T-helper 1 cell treated with Interleukin-12 subunit alpha and Interleukin-12 subunit beta and Interleukin-4 antibody, amounts not matched to agents 30 μg/mL and 1 μg/mL, for 36 hours (primary cell): ENCODE measurements around the gene ARFGAP2.

Experiments
- H3K27ac Mint-ChIP-seq: one replicate; pipeline ENCODE4 v1.8.0; 2021; ENCODE audit warnings: mild to moderate bottlenecking, mixed read lengths
- H3K27me3 Mint-ChIP-seq: one replicate; pipeline ENCODE4 v1.8.0; 2021; ENCODE audit warnings: low read depth, mixed read lengths
- H3K36me3 Mint-ChIP-seq: one replicate; pipeline ENCODE4 v1.8.0; 2021; ENCODE audit warnings: low read depth, mixed read lengths
- H3K4me1 Mint-ChIP-seq: one replicate; pipeline ENCODE4 v1.8.0; 2021; ENCODE audit warnings: low read depth, mixed read lengths
- H3K4me3 Mint-ChIP-seq: one replicate; pipeline ENCODE4 v1.8.0; 2021; ENCODE audit warnings: mild to moderate bottlenecking, moderate library complexity, mixed read lengths
- H3K9me3 Mint-ChIP-seq: one replicate; pipeline ENCODE4 v1.8.0; 2021; ENCODE audit warnings: mixed read lengths

The ARFGAP2 gene

DNA sequence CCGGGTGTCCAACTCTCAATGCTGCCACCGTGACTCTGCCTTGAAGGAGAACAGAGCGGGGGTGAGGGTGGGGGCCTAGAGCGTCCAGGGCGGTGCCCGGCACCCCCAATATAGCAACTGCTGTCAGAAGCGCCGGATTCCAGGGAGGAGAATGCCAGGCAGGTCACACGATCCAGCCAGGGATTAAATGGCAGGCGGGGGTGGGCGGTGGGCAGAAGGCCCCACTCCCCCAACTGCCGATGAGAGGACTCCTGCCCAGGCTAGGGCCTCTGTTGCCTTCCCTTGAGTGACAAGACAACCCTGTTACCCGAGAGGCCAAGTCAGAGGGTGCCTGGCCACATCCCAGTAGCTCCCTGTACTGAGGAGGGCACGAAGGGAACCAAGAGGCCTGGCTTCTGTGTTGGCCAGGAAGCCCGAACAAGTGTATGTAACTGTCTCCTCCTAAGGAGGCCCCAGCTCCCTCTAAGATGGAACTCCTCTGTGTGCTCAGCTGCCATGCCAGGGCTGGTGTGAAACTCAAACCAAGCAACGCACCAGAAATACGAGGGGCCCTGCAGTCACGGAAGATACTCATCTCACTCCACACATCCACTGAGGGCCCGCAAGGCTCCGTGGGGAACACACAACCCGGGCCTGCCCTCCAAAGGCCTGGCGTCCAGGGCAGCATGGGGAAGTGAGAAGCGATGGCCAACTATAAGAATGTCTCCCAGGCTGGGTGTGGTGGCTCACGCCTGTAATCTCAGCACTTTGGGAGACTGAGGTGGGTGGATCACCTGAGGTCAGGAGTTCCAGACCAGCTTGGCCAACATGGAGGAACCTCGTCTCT, 6.6 kb upstream of the ARFGAP2 start:
- no peak overlapping the region for H3K4me3 Mint-ChIP-seq
- H3K27ac Mint-ChIP-seq: no peak overlapping the region
- no peaks in the 10 kb centered on the region for H3K36me3 Mint-ChIP-seq
- peaks cover 10% of the 10 kb centered on the region for H3K4me1 Mint-ChIP-seq
- H3K9me3 Mint-ChIP-seq: no peaks in the 10 kb centered on the region
- peaks cover 20% of the 10 kb centered on the region for H3K27me3 Mint-ChIP-seq

DNA sequence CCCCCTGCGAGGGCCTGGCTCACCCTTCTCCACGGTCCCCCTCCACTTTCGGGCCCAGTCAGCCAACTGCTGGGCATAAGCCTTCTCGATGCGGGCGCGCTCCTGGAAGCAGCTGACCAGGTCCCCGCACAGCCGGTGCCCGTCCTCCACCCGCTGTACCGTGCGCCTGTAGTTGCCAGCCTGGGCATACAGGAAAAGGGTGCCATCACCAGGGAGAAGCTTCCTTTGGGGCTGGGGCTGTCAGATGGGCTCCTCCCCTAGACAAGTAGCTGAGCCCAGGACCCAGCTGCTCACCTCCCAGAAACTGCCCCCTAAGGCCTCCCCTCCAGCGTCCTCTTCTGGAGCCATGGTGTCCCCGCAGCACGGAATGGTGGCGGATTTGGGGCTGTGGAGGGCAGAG, 5.7 kb upstream of the ARFGAP2 start:
- Mint-ChIP-seq H3K4me3 (no peak overlapping the region), H3K27me3 (peaks cover 11% of the 10 kb centered on the region), H3K9me3 (no peaks in the 10 kb centered on the region), H3K27ac (no peak overlapping the region), H3K4me1 (peaks cover 15% of the 10 kb centered on the region), H3K36me3 (no peaks in the 10 kb centered on the region)

DNA sequence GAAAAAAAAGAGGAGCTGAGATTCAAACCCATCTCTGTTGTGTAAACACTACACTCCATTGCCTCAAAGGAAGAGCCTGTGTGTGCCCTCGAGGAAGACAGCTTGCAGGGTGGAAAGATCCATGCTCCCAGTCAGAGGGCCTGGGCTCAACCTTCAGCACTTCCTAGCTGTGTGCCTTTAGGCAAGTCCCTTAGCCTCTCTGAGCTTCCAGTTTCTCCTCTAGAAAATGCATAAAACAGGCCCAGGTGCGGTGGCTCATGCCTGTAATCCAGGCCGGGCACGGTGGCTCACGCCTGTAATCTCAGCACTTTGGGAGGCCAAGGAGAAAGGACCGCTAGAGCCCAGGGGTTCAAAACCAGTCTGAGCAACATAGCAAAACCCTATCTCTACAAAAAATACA, 4.6 kb upstream of the ARFGAP2 start:
- Mint-ChIP-seq H3K27ac (no peak overlapping the region), H3K36me3 (peaks cover 2% of the 10 kb centered on the region), H3K9me3 (no peaks in the 10 kb centered on the region), H3K4me1 (peaks cover 13% of the 10 kb centered on the region), H3K27me3 (peaks cover 5% of the 10 kb centered on the region), H3K4me3 (no peak overlapping the region)

DNA sequence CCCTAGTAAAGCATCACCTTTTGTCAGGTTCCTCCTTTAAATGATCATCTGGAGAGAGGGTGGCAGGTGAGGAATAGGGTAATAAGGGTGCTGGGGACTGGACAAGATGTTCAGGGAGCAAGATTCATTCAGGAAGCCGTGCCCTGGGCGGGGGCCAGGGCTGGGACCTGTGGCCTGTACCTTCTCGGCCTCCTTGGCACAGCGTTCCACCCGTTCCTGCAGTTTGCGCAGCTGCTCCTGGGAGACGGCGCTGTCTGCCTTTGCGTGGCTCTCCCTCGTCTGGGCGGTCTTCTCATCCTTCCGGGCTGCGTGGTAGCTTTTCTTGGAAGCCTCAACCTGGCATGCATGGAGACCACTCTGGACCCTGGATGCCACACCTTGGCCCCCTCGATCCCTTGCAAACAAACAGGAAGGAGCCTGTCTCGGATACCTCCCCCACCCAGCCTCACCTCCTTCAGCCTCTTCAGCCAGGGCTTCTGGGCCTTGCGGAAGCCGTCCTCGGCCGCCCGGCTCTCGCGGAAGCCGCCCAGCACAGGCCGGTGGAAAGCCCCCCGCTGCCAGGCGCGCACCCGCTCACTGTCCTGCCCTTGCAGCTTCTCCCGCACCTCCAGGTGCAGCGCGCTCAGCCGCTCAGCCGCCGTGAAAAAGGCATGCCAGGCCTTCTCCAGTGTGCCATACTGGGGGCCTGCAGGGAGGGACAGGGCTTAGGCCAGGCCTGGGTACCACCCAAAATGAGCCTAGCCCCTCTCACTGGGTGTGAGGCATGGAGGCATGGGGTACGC, 3.5 kb upstream of the ARFGAP2 start:
- Mint-ChIP-seq H3K27ac (no peak overlapping the region), H3K9me3 (no peaks in the 10 kb centered on the region), H3K36me3 (peaks cover 2% of the 10 kb centered on the region), H3K4me3 (no peak overlapping the region), H3K4me1 (peaks cover 22% of the 10 kb centered on the region), H3K27me3 (peaks cover 5% of the 10 kb centered on the region)

DNA sequence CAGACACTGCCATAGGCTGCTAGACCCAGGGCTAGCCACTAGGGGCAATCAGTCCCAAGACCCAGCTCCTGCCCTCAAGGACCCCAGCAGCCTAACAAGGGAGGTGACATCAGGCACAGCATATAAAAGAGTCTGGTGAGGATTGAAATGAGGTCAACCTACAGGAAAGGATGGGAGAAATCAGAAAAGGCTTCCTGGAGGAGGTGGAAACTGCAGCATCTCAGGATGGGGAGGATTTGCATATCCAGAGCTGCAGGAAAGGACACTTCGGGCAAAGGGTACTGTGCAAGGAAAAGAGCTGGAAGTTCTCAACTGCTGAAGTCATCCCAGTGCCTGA, 2.9 kb upstream of the ARFGAP2 start:
- Mint-ChIP-seq H3K27ac (no peak overlapping the region), H3K27me3 (peaks cover 5% of the 10 kb centered on the region), H3K9me3 (no peaks in the 10 kb centered on the region), H3K36me3 (peaks cover 2% of the 10 kb centered on the region), H3K4me1 (peaks cover 22% of the 10 kb centered on the region), H3K4me3 (no peak overlapping the region)

DNA sequence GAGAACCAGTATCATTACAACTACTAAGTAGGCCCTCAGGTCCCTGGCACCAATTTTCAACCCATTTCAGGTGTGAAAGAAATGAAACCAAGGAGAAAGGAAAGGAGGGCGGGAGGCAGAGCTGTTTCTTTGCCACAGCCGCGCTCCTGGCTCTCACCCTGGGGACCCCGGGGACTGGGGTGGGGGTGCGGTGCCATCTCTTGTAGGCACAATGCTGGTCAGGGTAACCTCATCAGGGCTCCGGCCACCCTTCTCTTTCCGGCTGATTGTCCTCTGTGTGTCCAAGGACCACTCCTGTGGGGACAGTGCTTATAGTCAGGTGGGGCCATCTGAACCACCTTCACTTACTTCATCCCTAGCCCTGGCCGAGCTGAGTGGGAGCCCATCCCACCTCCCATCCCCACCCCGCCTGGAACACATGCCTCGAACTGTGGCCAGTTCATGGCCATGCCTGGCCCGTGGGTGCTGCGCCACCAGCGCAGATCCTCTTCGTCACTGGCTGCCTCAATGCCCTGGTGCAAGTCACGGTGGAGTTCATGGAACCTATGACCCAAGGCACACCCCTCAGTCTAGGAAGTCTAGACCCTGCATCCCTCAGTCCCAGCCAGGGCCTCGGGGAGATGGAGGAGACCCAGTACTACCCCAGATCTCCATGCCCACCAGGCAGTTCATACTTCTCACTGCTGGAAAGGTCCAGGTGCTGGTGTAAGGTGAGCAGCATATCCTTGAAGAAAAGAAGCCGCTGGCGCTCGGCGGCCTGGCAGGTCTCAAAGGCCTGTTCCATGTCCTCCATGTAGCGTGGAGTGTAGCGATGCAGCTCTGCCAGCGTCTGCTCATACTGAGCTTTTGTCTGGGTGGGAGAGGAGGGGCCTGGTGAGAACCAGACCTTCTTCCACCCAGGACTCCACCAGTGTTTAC, 2.3 kb upstream of the ARFGAP2 start:
- Mint-ChIP-seq H3K27ac (no peak overlapping the region), H3K9me3 (no peaks in the 10 kb centered on the region), H3K4me1 (peaks cover 23% of the 10 kb centered on the region), H3K27me3 (peaks cover under 1% of the 10 kb centered on the region), H3K4me3 (no peak overlapping the region), H3K36me3 (peaks cover 2% of the 10 kb centered on the region)

DNA sequence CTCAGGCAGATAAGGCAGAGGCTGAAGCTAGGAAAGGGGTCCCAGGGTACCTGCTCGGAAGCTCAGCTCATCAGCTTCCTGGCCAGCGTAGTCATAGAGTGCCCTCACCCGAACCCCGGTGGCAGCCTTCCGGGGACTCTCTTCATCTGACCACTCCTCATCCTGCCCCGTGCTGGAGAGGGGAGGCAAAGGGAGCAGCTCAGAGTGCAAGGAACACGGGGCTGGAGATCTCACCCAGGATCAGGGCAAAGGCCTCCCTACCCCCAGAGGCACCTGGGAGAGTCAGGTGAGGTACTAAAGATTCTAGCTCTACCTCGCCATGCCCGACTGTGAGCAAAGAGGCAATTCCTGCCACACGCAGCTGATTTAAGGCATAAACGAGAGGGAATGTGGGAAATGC, 1.6 kb upstream of the ARFGAP2 start:
- H3K4me3 Mint-ChIP-seq: no peak overlapping the region
- H3K36me3 Mint-ChIP-seq: peaks cover 5% of the 10 kb centered on the region
- no peaks in the 10 kb centered on the region for H3K27me3 Mint-ChIP-seq
- no peak overlapping the region for H3K27ac Mint-ChIP-seq
- H3K9me3 Mint-ChIP-seq: no peaks in the 10 kb centered on the region
- peaks cover 28% of the 10 kb centered on the region for H3K4me1 Mint-ChIP-seq

DNA sequence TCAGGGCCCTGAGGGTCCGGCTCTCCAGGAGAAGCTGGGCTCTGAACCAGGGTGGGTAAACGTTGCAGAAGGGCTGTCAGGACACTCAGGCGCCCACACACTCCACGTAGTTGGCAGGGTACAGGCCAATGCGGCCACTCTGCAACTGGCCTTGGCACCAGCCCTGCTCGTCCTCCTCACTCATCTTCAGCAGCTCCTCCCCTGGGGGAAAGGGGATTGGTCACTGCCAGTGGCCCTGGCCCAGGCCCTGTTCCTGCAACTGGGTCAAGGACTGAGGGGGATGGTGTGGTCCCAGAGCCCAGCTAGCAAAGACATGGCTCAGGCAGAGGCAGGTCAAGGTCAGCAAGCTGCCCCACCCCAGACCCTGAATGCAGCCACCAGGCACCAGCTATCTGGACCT, 1.2 kb upstream of the ARFGAP2 start:
- H3K27ac Mint-ChIP-seq: peak overlapping the region; percentile 99
- H3K4me1 Mint-ChIP-seq: peaks cover 29% of the 10 kb centered on the region
- peak overlapping the region; percentile 97 for H3K4me3 Mint-ChIP-seq
- no peaks in the 10 kb centered on the region for H3K27me3 Mint-ChIP-seq
- peaks cover 9% of the 10 kb centered on the region for H3K36me3 Mint-ChIP-seq
- H3K9me3 Mint-ChIP-seq: no peaks in the 10 kb centered on the region

DNA sequence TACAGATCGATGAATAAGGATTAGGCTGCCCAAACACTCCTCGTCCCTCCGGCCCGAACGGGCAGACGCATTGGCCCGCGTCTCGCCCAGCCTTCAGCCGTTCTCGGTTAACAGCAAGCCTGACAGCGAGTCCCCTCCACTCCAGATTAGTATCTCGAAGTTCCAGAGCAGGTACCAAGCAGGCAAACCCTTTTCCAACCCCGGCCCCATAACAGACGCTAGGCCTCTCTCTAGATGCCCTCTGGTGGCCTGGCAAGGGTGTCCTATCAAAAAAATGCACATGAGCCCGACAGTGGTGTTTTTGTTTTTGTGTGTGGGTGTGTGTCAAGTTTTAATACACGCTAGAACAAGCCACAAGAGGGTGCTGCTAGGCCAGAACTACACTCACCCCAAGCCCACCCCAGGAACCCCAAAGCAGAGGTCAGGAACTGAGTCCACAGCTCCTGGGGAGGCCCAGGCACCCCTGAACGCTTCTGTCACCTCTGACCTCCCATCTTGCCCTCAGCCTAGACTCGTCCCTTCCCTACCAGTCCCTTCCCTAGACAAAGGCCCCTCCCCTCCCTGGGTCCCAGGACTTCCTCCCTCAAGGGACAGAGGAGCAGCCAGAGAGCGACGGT, 658 bp upstream of the ARFGAP2 start:
- H3K27ac Mint-ChIP-seq: peak overlapping the region; percentile 99
- peaks cover 9% of the 10 kb centered on the region for H3K36me3 Mint-ChIP-seq
- H3K9me3 Mint-ChIP-seq: no peaks in the 10 kb centered on the region
- no peaks in the 10 kb centered on the region for H3K27me3 Mint-ChIP-seq
- H3K4me1 Mint-ChIP-seq: peaks cover 32% of the 10 kb centered on the region
- H3K4me3 Mint-ChIP-seq: peak overlapping the region; percentile 97

DNA sequence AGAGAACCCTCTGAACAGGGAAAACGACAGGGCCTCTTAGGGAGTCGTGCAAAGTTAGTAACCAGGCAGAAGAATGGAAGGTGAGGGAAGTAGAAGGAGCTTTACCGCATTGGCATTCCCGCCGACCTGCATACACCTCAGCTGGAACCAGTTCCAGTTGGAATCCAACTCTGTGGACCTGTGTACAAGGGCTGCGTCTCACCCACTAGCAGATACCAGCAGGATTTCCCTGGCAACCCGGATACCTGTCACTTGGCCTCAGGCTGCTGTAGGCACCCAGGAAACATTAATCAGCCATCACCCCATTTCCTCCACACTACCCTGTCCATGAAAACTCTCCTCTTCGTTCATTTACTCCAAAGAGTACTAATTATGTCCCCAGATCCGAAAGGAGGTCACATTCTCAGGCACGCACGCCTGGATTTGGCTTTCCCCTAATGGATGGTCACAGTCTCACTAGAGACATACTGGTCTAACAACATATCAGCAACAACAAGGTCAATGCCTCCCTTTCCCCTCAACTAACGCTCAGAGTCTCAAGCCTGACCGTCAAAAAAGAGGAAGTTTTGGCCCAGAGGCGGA, 842 bp downstream of the ARFGAP2 start:
- H3K9me3 Mint-ChIP-seq: no peaks in the 10 kb centered on the region
- H3K27ac Mint-ChIP-seq: peak overlapping the region; percentile 94
- peaks cover 35% of the 10 kb centered on the region for H3K4me1 Mint-ChIP-seq
- no peaks in the 10 kb centered on the region for H3K27me3 Mint-ChIP-seq
- H3K4me3 Mint-ChIP-seq: peak overlapping the region; percentile 95
- H3K36me3 Mint-ChIP-seq: peaks cover 20% of the 10 kb centered on the region

DNA sequence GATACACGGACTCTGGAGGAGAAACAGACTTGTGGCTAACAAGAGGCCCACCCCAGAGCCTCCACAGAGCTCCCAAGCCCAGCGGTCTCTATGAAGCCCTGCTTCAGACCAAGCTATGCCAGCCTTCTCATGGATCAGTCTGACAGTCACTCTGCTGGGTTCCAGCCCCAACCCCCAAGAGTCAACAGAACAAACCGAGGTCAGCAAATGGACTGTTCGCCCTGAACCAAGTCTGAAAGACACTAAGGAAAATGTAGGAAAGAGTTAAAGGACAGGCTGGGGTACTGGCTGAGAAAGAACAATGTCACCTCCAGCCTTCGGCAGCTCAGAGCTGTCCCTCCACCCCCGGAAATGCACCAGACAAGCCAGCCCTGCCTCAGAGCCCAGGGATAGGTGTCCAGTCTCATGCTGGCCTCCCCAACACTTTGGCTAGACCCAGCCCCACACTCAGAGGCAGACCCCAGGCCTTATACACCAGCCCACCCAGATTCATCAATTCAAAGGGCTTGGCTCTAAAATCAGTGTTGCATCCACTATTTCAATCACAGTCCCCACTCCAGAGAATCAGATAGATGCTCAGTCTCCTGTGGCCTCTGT, 3.8 kb downstream of the ARFGAP2 start:
- Mint-ChIP-seq H3K27me3 (no peaks in the 10 kb centered on the region), H3K4me3 (no peak overlapping the region), H3K4me1 (peaks cover 30% of the 10 kb centered on the region), H3K36me3 (peaks cover 26% of the 10 kb centered on the region), H3K27ac (no peak overlapping the region), H3K9me3 (no peaks in the 10 kb centered on the region)

DNA sequence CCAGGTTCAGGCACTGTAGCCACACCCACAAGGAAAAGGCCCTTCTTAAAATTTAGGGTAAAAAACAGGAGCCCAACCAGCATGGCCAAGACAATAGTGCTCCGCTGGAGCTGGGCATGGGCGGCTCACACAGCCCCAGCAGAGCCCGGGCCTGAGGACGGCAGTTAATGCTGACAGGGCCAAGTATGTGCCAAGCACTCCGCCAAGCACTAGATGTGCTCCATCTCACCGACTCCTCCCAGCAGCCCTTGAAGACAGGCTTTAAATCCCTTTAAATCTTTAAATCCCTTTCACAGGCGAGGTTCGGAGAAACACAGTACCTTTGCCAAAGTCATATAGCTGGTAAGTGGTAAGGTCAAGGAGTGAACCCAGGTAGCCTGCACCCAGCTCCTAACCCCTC, 4.8 kb downstream of the ARFGAP2 start:
- Mint-ChIP-seq H3K9me3 (no peaks in the 10 kb centered on the region), H3K36me3 (peaks cover 24% of the 10 kb centered on the region), H3K27ac (no peak overlapping the region), H3K4me1 (peaks cover 23% of the 10 kb centered on the region), H3K4me3 (no peak overlapping the region), H3K27me3 (no peaks in the 10 kb centered on the region)

DNA sequence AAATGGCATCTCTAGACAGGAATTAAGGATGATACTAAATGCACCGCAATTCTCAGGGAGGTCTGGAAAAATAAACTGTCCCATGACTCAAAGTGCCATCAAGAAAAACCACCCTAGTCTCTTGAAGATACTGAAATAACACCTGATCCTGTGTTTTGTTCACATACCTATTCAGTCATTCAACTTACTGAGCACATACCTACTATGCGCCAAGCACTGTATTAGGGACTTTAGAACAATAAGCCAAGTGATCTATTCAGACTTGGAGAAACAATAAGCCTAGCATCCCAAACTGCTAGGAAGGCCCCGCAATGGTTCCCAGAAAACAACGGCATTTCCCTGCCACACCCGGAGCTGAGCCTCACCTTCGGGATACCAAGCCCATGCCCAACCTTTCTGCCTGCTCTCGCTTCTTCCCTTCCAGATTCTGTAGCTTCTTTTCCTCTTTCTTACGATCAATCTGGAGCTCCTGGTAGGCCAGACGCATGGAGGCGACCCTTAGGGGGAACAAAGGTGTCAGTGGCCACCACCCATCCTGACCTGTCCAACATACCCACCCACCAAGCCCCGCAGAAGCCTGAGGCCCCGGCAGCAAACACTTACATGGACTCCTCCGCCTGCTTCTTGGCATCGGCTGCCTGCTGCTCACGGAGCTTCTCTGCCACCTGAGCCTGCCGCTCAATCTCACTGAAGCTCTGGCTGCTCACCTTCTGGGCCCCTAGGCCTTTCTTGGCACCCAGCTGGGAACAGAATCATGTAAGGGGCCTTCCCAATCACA, 5.4 kb downstream of the ARFGAP2 start:
- Mint-ChIP-seq H3K4me1 (peaks cover 23% of the 10 kb centered on the region), H3K4me3 (no peak overlapping the region), H3K36me3 (peaks cover 26% of the 10 kb centered on the region), H3K27me3 (no peaks in the 10 kb centered on the region), H3K27ac (peak overlapping the region; percentile 41), H3K9me3 (no peaks in the 10 kb centered on the region)
